ENCODE data around the gene CCNB2.
"Not testable (repeated sequence)": the region's sequence is repeated elsewhere in the genome, so short reads cannot be mapped to it uniquely, and the experiment has no call there.

CCNB2 gene

DNA sequence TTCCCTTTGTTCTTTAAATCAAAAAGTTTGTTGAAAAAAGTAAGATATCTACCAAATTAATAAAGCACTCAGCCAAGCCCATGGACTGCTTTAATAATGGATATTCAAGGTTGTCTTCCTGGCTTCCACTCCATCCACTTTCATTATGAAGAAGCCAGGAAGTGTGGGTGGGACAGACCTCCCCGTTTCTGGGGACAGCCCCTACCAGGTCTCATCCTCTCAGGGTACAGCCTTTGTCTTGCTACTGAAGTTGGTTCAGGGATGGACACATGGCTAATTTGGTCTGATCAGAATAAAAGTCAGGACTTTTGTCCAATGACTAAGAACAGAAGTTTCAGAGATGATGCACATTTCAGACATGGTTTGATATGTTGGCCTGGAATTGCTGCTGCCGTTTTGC lies 32.6 kb downstream of the CCNB2 start:
- no peak for DNase-seq

DNA sequence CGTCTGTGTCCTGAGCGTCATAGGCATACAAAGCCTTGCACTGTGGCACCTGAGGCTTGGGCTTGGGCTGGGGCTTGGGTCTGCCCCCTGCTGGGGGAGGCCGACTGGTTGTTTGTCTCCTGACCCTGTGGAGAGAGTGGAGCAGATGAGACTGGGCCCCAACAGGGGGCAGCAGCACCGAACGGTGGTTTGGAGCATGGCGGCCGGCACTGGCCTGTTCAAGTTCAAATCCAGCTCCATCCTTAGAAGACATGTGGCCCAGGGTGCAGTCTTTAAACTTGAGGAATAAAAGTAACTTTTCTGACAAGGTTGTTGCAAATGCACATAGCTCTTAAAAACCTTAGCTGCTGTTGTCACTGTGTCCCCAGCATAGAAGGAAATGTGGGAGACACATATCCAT lies 33.3 kb downstream of the CCNB2 start:
- peak; percentile 55 for DNase-seq

DNA sequence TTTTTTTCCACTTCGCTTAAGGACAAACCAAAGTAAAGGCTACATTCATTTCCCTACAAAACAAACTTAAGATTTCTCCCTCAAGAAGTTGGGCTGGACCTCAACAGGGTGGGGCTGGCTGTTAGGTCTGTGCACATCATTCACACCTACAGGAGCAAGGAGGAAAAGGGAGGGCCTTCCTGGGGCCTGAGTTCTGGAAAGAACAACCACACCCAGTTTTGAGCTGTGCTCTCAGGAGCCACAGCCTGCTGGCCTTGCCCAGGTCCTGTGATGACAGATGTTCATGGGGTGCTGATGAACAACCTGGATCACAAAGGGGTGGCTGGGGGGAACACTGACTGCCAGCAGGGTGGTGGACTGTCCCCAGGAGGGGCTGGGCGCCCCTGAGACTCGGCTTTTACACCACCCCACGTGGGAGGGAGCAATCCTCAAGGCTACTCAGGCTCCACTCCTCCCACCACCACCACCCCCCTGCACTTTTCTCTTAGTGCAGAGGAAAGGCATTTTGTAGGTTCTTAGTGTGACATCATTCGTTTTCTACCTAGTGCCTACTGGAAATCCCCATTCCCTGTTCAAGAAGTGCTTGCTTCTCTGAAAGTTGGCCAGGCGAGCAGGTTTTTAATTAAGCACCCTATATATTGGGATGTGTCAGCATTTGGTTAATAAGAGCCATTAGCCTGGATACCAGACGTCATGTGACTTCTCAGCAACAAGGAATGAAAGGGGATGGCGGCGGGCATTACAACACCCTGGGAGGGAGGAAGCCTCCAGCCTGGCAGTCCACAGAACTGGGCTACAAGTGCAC lies 35.7 kb downstream of the CCNB2 start:
- DNase-seq = no peak

DNA sequence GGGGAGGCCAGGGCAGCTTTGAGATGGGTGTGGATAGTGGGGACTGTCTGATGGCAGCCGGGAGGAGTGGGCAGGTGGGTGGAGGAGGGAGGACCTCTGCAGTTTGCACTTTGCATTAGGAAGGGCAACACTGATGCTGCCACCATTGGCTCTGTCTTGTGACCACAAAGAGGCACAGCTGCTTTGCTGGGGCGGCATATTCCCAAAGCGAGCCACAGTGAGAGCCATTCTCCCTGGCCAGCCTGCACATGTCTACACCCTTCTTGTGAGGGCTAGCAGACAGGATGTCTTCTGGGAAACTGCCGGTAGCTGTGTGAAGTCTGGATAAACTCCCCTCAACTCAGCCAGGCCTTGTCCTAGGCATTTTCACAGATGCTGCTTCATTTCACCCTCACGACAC lies 38.3 kb downstream of the CCNB2 start:
- no peak for DNase-seq

DNA sequence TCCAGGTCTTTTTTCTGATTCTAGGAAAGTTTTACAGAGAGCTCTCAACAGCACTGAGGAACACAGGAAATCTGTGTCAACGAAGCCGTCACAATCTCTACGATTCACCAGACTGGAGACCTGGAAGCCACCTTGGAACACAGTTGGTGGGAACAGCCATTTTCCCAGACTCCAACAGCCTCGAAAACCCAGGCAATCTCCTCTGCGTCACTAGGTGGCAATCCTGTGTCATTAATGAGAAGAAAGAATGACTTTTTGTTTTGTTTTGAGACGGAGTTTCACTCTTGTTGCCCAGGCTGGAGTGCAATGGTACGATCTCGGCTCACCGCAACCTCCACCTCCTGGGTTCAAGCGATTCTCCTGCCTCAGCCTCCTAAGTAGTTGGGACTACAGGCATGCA lies 39.6 kb downstream of the CCNB2 start:
- not testable (repeated sequence) for DNase-seq

DNA sequence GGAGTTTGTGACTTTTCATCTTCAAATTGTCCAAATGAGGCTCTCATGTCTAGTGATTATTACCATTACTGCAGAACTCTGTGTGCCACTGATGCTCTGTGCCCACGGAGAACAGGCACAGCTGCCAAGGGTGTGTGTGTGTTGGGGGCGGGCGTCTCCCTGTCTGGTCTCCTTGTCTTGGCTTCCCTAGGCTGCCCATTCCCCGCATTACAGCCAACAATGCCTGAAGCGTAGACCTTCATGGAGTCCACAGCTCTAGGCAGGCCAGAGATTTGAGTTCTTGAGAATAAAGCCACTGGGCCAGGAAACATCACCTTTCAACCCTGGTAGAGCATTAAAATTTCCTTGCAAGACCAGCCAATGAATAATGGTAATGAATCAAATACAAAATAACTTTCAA lies 42.7 kb downstream of the CCNB2 start:
- no peak for DNase-seq

DNA sequence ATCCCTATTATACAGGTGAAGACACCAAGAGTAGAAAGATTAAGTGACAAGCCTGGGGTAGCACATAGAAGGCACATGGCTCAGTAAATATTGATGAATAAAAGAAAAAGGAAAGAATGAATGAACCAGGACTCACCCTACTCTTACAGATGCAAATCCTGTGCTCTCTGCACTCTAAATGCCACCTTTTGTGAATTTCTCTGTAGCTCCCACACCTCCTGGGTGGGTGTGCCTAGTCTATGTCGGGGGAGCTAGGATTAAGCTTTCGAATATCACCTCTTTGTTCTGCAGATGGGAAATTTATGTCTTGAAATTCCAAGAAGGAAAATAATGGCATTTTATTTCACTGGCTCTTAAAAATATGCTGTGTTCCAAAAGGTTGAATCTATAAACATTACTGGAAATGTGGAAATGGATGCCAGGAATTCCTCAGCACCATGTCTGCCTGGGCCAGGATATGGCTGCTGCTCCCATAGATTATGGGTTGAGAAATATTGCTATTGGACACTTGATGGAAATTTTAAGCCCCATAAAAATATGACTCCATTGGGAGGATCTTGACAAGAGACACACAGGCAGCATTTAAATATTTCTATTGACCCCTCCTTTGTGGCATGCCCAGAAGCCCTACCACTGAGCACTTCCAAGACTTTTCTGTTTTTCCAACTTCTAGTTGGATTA lies 43.3 kb downstream of the CCNB2 start:
- DNase-seq = no peak

GRCh38 chr15:59150185-59150584 lies 45.2 kb downstream of the CCNB2 start:
- no peak for DNase-seq

DNA sequence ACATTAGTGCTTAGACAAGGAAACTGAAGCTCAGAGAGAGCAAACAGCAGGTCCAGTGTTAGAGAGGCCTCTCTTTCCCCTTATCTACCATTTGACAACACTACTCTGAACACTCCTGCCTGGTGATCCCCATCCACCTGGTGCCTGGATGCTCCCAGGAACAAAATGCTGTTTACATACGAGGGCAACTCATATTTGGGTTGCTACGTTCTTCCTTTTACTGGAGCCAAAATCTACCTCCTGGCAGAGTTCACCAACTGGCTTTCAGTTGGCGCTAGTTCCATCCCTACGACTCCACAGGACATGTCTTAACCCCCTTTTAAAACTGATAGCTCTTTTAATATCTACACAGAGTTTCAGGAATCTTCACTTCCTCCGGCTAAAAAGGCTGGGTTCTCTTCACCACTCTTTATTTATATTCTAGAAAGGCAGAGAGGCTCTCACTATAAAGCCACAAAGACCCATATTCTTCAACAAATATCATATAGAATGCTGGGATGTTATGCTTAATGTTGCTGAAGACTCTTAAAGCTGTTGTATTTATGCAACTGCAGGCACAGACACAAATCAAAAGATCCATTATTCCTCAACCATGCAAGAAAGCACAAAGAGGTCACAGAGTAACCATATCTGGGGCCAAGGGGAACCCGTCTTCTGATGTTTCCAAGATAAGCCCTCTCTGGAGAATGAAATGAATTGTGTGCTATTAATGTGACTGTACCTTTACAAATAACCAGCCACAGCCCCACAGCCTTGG lies 47.9 kb downstream of the CCNB2 start:
- DNase-seq = no peak

GRCh38 chr15:59153466-59153865 lies 48.5 kb downstream of the CCNB2 start:
- DNase-seq = no peak

- DNase-seq = no peak
These were observed 49.3 kb downstream of the CCNB2 start for GRCh38 chr15:59154243-59154642.

GRCh38 chr15:59155431-59155830 lies 50.5 kb downstream of the CCNB2 start:
- DNase-seq = no peak

DNA sequence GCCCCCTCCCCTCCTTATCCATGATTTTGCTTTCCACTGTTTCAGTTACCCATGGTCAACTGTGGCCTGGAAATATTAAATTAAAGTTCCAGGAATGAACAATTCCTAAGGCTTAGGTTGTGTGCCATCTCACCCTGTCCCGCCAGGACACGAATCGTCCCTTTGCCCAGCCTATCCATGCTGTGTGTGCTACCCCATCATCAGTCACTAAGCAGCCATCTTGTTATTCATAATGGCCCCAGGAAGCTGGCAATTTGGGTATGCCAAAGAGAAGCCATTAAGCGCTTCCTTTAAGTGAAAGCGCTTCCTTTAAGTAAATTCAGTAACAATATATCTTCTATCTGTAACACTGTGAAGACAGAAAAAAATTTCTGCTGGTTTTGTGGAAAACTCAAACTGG lies 52.5 kb downstream of the CCNB2 start:
- DNase-seq = no peak

- DNase-seq = no peak
These were observed 53.1 kb downstream of the CCNB2 start for GRCh38 chr15:59157840-59158700.

GRCh38 chr15:59158701-59159034 lies 53.7 kb downstream of the CCNB2 start:
- no peak for DNase-seq

DNA sequence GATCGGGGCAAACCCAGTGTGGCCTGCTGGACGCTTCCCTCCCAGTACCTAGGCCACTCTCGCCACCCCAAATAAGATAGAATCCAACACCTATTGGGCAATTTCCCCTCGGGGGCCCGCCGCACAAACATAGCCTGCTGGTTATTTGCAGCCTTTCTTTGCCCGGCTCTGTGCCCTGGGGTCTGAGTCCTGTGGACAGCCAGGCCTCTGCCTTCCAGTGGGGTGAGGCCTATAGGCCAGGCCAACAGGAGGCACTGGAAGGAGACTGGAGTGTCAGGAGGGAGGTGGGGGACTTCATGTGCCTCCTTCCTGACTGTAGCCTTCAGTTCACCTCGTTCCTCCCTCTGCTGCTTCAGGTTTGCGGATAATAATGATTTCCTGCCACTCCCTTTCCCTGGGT lies 54.3 kb downstream of the CCNB2 start:
- DNase-seq = no peak

DNA sequence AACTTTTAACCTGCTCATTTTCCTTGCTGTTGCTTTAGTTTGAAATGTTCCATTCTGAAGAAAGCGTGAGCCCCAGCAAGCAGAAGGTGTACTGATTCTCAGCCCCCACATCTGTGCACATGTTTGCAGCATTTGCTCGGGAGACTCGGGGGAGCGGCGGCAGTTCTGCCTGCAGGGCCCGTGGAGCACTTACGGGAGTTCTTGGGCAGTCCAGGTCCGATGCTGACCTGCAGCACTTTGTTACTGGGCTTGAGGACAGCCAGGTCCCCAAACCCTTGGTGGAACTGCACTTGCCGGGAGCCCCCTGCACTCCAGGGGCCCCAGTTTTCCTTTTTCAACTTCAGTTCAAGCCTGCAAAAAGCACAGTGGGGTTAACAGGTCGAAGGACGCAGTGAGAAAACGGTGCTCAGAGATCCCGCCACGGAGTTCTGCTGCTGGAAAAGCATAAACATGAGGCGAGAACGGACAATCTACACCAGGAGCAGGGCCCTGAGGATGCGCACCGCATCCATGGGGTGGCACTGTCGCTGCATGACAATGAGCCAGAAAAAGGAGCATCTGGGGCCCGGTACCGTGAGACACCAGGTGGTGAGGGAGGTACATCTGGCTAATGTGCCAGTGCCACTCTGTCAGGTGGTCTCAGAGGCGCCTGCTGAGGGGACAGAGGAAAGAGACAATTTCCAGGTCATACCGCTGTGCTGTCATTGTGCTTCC lies 56.1 kb downstream of the CCNB2 start:
- DNase-seq = peak; percentile 34

- not testable (repeated sequence) for DNase-seq
These were observed 57.1 kb downstream of the CCNB2 start for GRCh38 chr15:59162080-59162479.

GRCh38 chr15:59165726-59166125 lies 60.8 kb downstream of the CCNB2 start:
- DNase-seq = no peak

DNA sequence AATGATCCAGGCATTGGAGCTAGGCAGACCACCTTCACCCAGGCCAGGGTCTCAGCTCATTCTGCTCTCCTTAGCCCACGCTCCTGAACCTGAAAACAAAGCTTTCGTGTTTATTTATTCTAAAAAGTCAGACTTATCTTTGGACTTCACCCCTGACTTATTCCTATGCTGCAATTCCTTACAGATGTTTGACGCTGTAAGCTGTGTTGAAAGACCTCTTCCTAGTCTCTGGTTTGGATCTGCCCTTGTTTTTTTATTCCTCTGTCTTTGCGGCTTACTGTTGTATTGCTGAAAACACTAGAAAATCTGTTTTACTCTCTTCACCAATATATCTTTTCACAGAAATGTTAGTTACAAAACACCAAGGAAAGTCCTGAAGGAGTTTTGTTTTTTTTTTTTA lies 61.2 kb downstream of the CCNB2 start:
- no peak for DNase-seq

GRCh38 chr15:59166601-59167265 lies 61.8 kb downstream of the CCNB2 start:
- no peak for DNase-seq

DNA sequence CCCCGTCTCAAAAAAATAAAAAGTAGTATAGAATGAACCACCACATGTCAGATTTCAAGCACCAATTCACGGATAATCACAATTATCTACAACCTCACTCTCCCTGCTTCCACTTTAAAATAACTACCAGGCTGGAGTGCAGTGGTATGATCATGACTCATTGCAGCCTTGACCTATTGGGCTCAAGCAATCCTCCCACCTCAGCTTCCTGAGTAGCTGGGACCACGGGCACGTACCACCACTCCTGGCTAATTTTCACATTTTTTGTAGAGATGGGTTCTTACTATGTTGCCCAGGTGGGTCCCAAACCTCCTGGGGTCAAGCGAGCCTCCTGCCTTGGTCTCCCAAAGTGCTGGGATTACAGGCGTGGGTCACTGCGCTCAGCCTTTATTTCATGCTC lies 63.6 kb downstream of the CCNB2 start:
- no peak for DNase-seq

All from 8988T (cell line).